ENCODE measurements around the gene CCDC57. TPM values are rescaled to one million over a fixed set of nuclear protein-coding genes. Genes with fewer than 3 reads are reported as not detected.

CCDC57 gene
- total RNA-seq, 1 experiment from 2014 or later = 140 TPM

DNA sequence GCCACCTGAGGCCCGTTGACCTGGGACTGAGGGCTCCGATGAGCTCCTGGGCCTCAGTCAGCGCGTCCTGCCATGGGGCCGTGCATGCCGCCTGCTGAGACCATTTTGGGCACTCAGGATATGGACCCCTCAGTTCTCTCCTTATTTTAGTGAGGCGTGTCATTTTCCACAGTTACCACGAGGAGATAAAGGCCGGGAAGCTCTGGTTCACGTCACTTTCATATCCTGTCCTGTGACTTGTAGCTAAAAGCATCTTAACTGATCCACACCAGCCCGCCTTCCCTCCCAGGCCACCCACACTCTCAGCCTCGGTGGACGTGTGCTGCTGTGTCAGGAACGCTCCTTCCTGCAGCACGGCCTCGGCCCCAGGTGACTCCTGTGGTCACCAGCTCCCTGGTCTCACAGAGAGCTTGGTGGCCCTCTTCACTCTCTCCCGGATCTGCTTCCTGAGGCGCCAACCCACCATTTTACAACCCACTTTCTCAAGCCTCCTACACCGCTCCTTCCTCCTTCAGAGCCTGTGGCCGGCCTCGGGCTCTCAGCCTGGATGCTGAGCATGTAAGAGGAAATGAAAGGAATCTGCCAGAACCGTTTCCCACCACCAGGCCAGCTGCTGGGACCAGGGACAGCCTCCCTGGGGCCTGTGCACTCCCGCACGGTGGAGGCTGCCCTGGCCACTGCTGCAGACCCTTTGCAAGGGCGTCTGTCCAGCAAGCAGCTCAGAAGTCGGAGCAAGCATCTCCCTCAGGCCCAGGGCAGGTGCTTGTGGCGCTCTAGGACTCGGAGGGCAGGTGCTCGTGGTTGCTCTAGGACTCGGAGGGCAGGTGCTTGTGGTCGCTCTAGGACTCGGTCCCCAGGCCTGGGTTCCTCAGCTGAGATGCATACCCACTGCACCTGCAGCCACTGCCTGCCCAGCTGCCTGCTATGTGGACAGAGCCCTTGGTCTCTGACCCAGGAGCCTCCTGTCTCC lies 90.7 kb downstream of the CCDC57 start:
- Histone ChIP-seq H4K20me1 (ENCODE audit: insufficient read depth) (no peaks in the 10 kb centered on the region), H3K27ac (no peak overlapping the region), H3K79me2 (ENCODE audit: low read depth) (no peaks in the 10 kb centered on the region), H3K4me1 (replicated peaks; ENCODE audit: insufficient read depth) (no peaks in the 10 kb centered on the region), H2AFZ (no peak overlapping the region), H3F3A (ENCODE audit: insufficient read depth, low read depth) (no peaks in the 10 kb centered on the region), H3K27me3 (ENCODE audit: insufficient read depth, low read depth) (no peaks in the 10 kb centered on the region), H3K4me2 (no peak overlapping the region), H3K9me2 (ENCODE audit: insufficient read depth) (no peaks in the 10 kb centered on the region), H3K9me3 (ENCODE audit: insufficient read depth, low read depth) (no peaks in the 10 kb centered on the region), H3K4me3 (no peak overlapping the region), H3K36me3 (ENCODE audit: low read depth) (no peaks in the 10 kb centered on the region)
- intact Hi-C loops (cut with micrococcal nuclease; ENCODE audit: unreplicated experiment) = no loop called here
- ChIA-PET CTCF (no interaction called here), POLR2A (ENCODE audit: unreplicated experiment) (no interaction called here)
- no TSS peak for BruUV-seq (replicated peaks)
- DNase-seq = no peak
- TF ChIP-seq EZH2 (IDR thresholded peaks at IDR 0.05; ENCODE audit: low read depth) = no peak
- TF ChIP-seq, protein P1, sequence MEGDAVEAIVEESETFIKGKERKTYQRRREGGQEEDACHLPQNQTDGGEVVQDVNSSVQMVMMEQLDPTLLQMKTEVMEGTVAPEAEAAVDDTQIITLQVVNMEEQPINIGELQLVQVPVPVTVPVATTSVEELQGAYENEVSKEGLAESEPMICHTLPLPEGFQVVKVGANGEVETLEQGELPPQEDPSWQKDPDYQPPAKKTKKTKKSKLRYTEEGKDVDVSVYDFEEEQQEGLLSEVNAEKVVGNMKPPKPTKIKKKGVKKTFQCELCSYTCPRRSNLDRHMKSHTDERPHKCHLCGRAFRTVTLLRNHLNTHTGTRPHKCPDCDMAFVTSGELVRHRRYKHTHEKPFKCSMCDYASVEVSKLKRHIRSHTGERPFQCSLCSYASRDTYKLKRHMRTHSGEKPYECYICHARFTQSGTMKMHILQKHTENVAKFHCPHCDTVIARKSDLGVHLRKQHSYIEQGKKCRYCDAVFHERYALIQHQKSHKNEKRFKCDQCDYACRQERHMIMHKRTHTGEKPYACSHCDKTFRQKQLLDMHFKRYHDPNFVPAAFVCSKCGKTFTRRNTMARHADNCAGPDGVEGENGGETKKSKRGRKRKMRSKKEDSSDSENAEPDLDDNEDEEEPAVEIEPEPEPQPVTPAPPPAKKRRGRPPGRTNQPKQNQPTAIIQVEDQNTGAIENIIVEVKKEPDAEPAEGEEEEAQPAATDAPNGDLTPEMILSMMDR (conservative IDR thresholded peaks at IDR 0.05) = no peak

DNA sequence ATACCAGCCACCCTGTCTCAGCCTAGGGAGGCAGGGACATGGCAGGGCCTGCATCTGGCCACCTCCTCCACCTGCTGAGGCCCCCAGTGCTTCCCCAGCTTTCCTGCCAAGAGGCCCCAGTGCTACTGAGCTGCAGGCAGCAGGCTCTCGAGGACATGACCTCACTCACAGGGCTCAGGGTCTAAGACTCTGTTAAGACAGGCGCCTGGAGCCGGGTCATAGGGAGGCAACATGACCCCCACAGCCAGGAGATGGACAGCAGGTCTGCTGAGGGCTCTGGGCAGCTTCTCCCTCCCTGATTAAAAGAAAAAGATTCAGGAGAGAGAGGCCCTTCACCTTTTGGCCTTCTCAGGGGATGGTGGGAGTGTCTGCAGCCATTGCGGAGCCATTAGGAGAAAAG lies 91.4 kb downstream of the CCDC57 start:
- Histone ChIP-seq H3K4me2 (no peak overlapping the region), H3K36me3 (ENCODE audit: low read depth) (no peaks in the 10 kb centered on the region), H3K27ac (no peak overlapping the region), H2AFZ (no peak overlapping the region), H4K20me1 (ENCODE audit: insufficient read depth) (no peaks in the 10 kb centered on the region), H3K79me2 (ENCODE audit: low read depth) (no peaks in the 10 kb centered on the region), H3K9me2 (ENCODE audit: insufficient read depth) (no peaks in the 10 kb centered on the region), H3K4me1 (replicated peaks; ENCODE audit: insufficient read depth) (no peaks in the 10 kb centered on the region), H3K27me3 (ENCODE audit: insufficient read depth, low read depth) (no peaks in the 10 kb centered on the region), H3K9me3 (ENCODE audit: insufficient read depth, low read depth) (no peaks in the 10 kb centered on the region), H3K4me3 (no peak overlapping the region), H3F3A (ENCODE audit: insufficient read depth, low read depth) (no peaks in the 10 kb centered on the region)
- TF ChIP-seq, protein P1 (conservative IDR thresholded peaks at IDR 0.05) = no peak
- no peak for TF ChIP-seq EZH2 (IDR thresholded peaks at IDR 0.05; ENCODE audit: low read depth)
- no TSS peak for BruUV-seq (replicated peaks)
- DNase-seq = no peak
- CTCF ChIA-PET = interaction anchor here (0.6 kb wide), 1 partner anchor 32 kb away, joined by 3 read pairs; no protein-coding TSS in a partner anchor
- intact Hi-C loops (cut with micrococcal nuclease; ENCODE audit: unreplicated experiment) = no loop called here
- POLR2A ChIA-PET (ENCODE audit: unreplicated experiment) = no interaction called here

- TF ChIP-seq, protein P1 (conservative IDR thresholded peaks at IDR 0.05) = no peak
- no peak for TF ChIP-seq EZH2 (IDR thresholded peaks at IDR 0.05; ENCODE audit: low read depth)
- H4K20me1 ChIP-seq (ENCODE audit: insufficient read depth) = no peaks in the 10 kb centered on the region
- H3K9me2 ChIP-seq (ENCODE audit: insufficient read depth) = no peaks in the 10 kb centered on the region
- H3K27me3 ChIP-seq (ENCODE audit: insufficient read depth, low read depth) = no peaks in the 10 kb centered on the region
- H2AFZ ChIP-seq = no peak overlapping the region
- ChIA-PET POLR2A (ENCODE audit: unreplicated experiment) (no interaction called here), CTCF (no interaction called here)
- no peak overlapping the region for H3K27ac ChIP-seq
- H3K4me2 ChIP-seq = no peak overlapping the region
- H3K9me3 ChIP-seq (ENCODE audit: insufficient read depth, low read depth) = no peaks in the 10 kb centered on the region
- no peaks in the 10 kb centered on the region for H3K36me3 ChIP-seq (ENCODE audit: low read depth)
- no peaks in the 10 kb centered on the region for H3F3A ChIP-seq (ENCODE audit: insufficient read depth, low read depth)
- no peak overlapping the region for H3K4me3 ChIP-seq
- H3K4me1 ChIP-seq (replicated peaks; ENCODE audit: insufficient read depth) = no peaks in the 10 kb centered on the region
- BruUV-seq (replicated peaks) = no TSS peak
- no peaks in the 10 kb centered on the region for H3K79me2 ChIP-seq (ENCODE audit: low read depth)
- no peak for DNase-seq
- intact Hi-C loops (cut with micrococcal nuclease; ENCODE audit: unreplicated experiment) = no loop called here
Measured at GRCh38 chr17:82120148-82120547, 92.5 kb downstream of the CCDC57 start.

All from PC-9 (cell line).